Naive thymus-derived CD4-positive, alpha-beta T cell (primary cell): ENCODE results near the gene HSFX2. TPM values are rescaled to one million over a fixed set of nuclear protein-coding genes. Genes with fewer than 3 reads are reported as not detected.
A peak's percentile ranks its signal among the peaks of the same experiment; 100 is the strongest.
"Not testable (repeated sequence)": the region's sequence is repeated elsewhere in the genome, so short reads cannot be mapped to it uniquely, and the experiment has no call there.

Source experiments
- ATAC-seq: fragments of 150-1000 bp; cut with Tn5 transposase; 2 replicates; pipeline ENCODE4 v1.10.0; 2021; ENCODE audit warnings: mild to moderate bottlenecking, moderate library complexity
- CTCF ChIA-PET: fragments of 350-600 bp; sonication (Branson Sonifier 250); formaldehyde crosslinking; loops from one replicate; lab custom pipeline; 2021; ENCODE audit warnings: antibody characterized with exemption; lab: Charles Lee
- POLR2A ChIA-PET: fragments of 350-600 bp; sonication (Branson Sonifier 250); formaldehyde crosslinking; loops from one replicate; lab custom pipeline; 2021; ENCODE audit warnings: antibody characterized with exemption, inconsistent platforms; lab: Charles Lee
- DNase-seq, 9 donors: peaks; one replicate each; pipeline versions ENCODE4 v3.0.0 to v3.0.0-alpha.2; 2020 to 2022; ENCODE audit warnings: mixed read lengths in 1 of 9
- H3K27ac ChIP-seq: one replicate; pipeline ENCODE4 v1.7.0; 2013; ENCODE audit warnings: mild to moderate bottlenecking, low read depth, low read length, moderate library complexity
- H3K27me3 ChIP-seq, 2 donors: one replicate each; pipeline ENCODE4 v1.7.0; 2013; ENCODE audit warnings: low read length in 2 of 2, mild to moderate bottlenecking in 2 of 2, moderate library complexity in 2 of 2; ENCODE audit not compliant: control insufficient read depth in 2 of 2, insufficient read depth in 2 of 2
- H3K36me3 ChIP-seq, 3 experiments: 1 replicate in 2 of 3; 2 replicates in 1 of 3; pipeline ENCODE4 v1.7.0; 2013; ENCODE audit warnings: low read length in 3 of 3, mild to moderate bottlenecking in 3 of 3, moderate library complexity in 1 of 3; ENCODE audit not compliant: insufficient read depth in 3 of 3, control insufficient read depth in 2 of 3
- H3K4me1 ChIP-seq, 2 donors: one replicate each; pipeline ENCODE4 v1.7.0; 2013; ENCODE audit warnings: low read length in 2 of 2, mild to moderate bottlenecking in 2 of 2, moderate library complexity in 1 of 2; ENCODE audit not compliant: control insufficient read depth in 2 of 2, insufficient read depth in 2 of 2
- H3K4me3 ChIP-seq: 2 replicates; pipeline ENCODE4 v1.7.0; 2013; ENCODE audit warnings: mild to moderate bottlenecking, low read length
- H3K9me3 ChIP-seq, 3 experiments: 1 replicate in 2 of 3; 2 replicates in 1 of 3; pipeline ENCODE4 v1.7.0; 2013; ENCODE audit warnings: low read length in 3 of 3; ENCODE audit not compliant: control insufficient read depth in 2 of 3
- H3K27ac Mint-ChIP-seq, 9 donors: one replicate each; pipeline ENCODE4 v1.8.0; 2020 to 2022; ENCODE audit warnings: mixed read lengths in 9 of 9, mild to moderate bottlenecking in 8 of 9, moderate library complexity in 5 of 9, inconsistent platforms in 2 of 9
- H3K27me3 Mint-ChIP-seq, 5 donors: one replicate each; pipeline ENCODE4 v1.8.0; 2021 to 2022; ENCODE audit warnings: mixed read lengths in 5 of 5, mild to moderate bottlenecking in 1 of 5
- H3K36me3 Mint-ChIP-seq, 5 donors: one replicate each; pipeline ENCODE4 v1.8.0; 2020 to 2022; ENCODE audit warnings: mixed read lengths in 5 of 5, mild to moderate bottlenecking in 3 of 5, inconsistent platforms in 1 of 5
- H3K4me1 Mint-ChIP-seq, 7 donors: one replicate each; pipeline ENCODE4 v1.8.0; 2020 to 2022; ENCODE audit warnings: mixed read lengths in 7 of 7, mild to moderate bottlenecking in 3 of 7, inconsistent platforms in 1 of 7
- H3K4me3 Mint-ChIP-seq, 10 donors: one replicate each; pipeline ENCODE4 v1.8.0; 2020 to 2022; ENCODE audit warnings: mild to moderate bottlenecking in 10 of 10, mixed read lengths in 10 of 10, moderate library complexity in 6 of 10, inconsistent platforms in 2 of 10
- H3K9me3 Mint-ChIP-seq, 11 donors: one replicate each; pipeline ENCODE4 v1.8.0; 2020 to 2022; ENCODE audit warnings: mixed read lengths in 11 of 11, mild to moderate bottlenecking in 4 of 11, inconsistent platforms in 1 of 11, moderate library complexity in 1 of 11
- intact Hi-C, 2 donors: fragments of 100-400 bp; cut with micrococcal nuclease; formaldehyde crosslinking; loops; one replicate each; pipeline ENCODE4 v1.15.1; 2023
- polyA plus RNA-seq, 2 donors: library from polyadenylated mRNA; unstranded; fragments of 300-500 nt; fragmentation: Illumina TruSeq; gene quantifications; one replicate each; pipeline ENCODE4 v1.2.3, GENCODE V29; 2021
- total RNA-seq, 6 experiments: library from RNA in 5 of 6; stranded (reverse) in 5 of 6; gene quantifications; 1 replicate in 5 of 6; 2 replicates in 1 of 6; pipeline ENCODE4 v1.2.3 and lab custom pipeline; 2021 to 2026

HSFX2 gene, protein sequence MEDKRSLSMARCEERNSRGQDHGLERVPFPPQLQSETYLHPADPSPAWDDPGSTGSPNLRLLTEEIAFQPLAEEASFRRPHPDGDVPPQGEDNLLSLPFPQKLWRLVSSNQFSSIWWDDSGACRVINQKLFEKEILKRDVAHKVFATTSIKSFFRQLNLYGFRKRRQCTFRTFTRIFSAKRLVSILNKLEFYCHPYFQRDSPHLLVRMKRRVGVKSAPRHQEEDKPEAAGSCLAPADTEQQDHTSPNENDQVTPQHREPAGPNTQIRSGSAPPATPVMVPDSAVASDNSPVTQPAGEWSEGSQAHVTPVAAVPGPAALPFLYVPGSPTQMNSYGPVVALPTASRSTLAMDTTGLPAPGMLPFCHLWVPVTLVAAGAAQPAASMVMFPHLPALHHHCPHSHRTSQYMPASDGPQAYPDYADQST
- total RNA-seq (under 1 TPM in 1 of 5 experiments, not detected in 4; 0.82 TPM), polyA plus RNA-seq (not detected), total RNA-seq (lab: John Stamatoyannopoulos, UW) (not detected)

DNA sequence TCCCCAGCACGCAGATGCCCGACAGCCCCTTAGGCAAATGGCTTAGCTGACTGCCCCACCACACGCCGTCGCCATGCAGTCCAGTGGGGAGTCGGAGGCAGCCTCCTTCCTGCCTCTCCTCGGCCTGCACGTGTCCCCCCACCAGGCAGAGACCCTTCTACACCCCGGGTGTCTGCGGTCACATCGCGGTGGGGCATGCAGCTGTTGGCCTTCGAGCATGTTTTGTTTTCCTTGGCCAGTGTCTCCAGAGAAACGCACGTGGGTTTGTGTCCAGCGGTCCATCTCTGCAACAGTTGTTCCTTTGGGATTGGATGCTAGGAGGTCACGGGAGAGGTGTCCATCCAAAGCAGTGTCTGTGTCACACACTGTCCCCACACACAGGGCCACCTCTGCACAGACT, at the start of gene HSFX2:
Gene HSFX2 (minus strand): TSS at position 101 of the 400 bp plus-strand sequence. CDS start 614 bp downstream, outside the sequence.
- H3K4me1 ChIP-seq, DNase-seq, H3K9me3 Mint-ChIP-seq, ATAC-seq, CTCF ChIA-PET, intact Hi-C loops, H3K27ac ChIP-seq, POLR2A ChIA-PET, H3K4me3 ChIP-seq, H3K27me3 Mint-ChIP-seq, H3K4me3 Mint-ChIP-seq, H3K9me3 ChIP-seq, H3K36me3 ChIP-seq, H3K36me3 Mint-ChIP-seq, H3K27ac Mint-ChIP-seq, H3K27me3 ChIP-seq, H3K4me1 Mint-ChIP-seq: not testable (repeated sequence)

DNA sequence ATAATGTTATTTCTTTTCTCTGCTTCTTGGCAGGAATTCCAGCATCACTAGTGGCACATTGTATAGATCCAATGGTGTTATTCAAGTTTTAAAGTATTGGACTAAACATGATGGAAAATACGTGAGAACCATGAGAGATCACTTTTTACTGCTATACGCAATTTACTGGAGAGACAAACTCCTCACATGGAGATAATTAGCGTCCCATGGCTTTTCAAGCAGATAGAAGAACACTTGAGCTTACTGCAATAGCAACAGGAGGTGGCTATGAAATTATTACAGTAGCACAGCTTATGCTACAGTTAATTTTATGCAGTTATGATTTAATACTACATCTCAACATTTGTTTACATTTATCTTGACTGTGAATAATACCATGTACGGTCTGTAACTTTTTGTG, 48.4 kb upstream of the HSFX2 start:
- no peak overlapping the region for H3K4me3 ChIP-seq
- ChIA-PET POLR2A (no interaction called here), CTCF (no interaction called here)

GRCh38 chrX:149641835-149642234, 46.7 kb upstream of the HSFX2 start:
- ATAC-seq = no peak
- Mint-ChIP-seq H3K4me3 (peak overlapping the region in 1 of 10 donors; percentile 0), H3K4me1 (peaks cover 0 to 12% (median 5%) of the 10 kb centered on the region in 7 donors), H3K27me3 (peaks cover 0 to 9% (median 3%) of the 10 kb centered on the region in 5 donors), H3K9me3 (peaks cover 0 to 2% (median 0%) of the 10 kb centered on the region in 11 donors), H3K27ac (peak overlapping the region in 1 of 9 donors; percentile 6), H3K36me3 (no peaks in the 10 kb centered on the region)
- ChIA-PET POLR2A (interaction anchor here (0.7 kb wide), 1 partner anchor 18 kb away, joined by 3 read pairs; no protein-coding TSS in a partner anchor), CTCF (no interaction called here)
- no peaks in the 10 kb centered on the region for H3K36me3 ChIP-seq
- no peaks in the 10 kb centered on the region for H3K27me3 ChIP-seq
- H3K9me3 ChIP-seq = no peaks in the 10 kb centered on the region
- H3K27ac ChIP-seq = no peak overlapping the region
- DNase-seq = no peak
- H3K4me1 ChIP-seq = no peaks in the 10 kb centered on the region
- intact Hi-C loops = no loop called here
- H3K4me3 ChIP-seq = no peak overlapping the region

More for the DNA sequence above, 48.4 kb upstream of the HSFX2 start:
- H3K4me1 Mint-ChIP-seq = peaks cover 0 to 12% (median 5%) of the 10 kb centered on the region in 7 donors
- H3K27ac Mint-ChIP-seq = no peak overlapping the region
- H3K27me3 Mint-ChIP-seq = peaks cover 0 to 7% (median 3%) of the 10 kb centered on the region in 5 donors
- ATAC-seq (no peak), DNase-seq (no peak)
- H3K27ac ChIP-seq = no peak overlapping the region
- no peaks in the 10 kb centered on the region for H3K36me3 Mint-ChIP-seq
- H3K4me3 Mint-ChIP-seq = no peak overlapping the region
- no peaks in the 10 kb centered on the region for H3K4me1 ChIP-seq
- no peaks in the 10 kb centered on the region for H3K36me3 ChIP-seq
- H3K27me3 ChIP-seq = no peaks in the 10 kb centered on the region
- intact Hi-C loops = no loop called here
- no peaks in the 10 kb centered on the region for H3K9me3 ChIP-seq
- peaks cover 0 to 2% (median 0%) of the 10 kb centered on the region in 11 donors for H3K9me3 Mint-ChIP-seq

- DNase-seq (no peak), ATAC-seq (no peak)
- Mint-ChIP-seq H3K27ac (no peak overlapping the region), H3K27me3 (peaks cover 0 to 9% (median 3%) of the 10 kb centered on the region in 5 donors), H3K36me3 (no peaks in the 10 kb centered on the region), H3K9me3 (peaks cover 0 to 2% (median 0%) of the 10 kb centered on the region in 11 donors), H3K4me1 (peaks cover 0 to 12% (median 5%) of the 10 kb centered on the region in 7 donors), H3K4me3 (peak overlapping the region in 1 of 10 donors; percentile 0)
- Histone ChIP-seq H3K4me1 (no peaks in the 10 kb centered on the region), H3K4me3 (no peak overlapping the region), H3K36me3 (no peaks in the 10 kb centered on the region), H3K9me3 (no peaks in the 10 kb centered on the region), H3K27ac (no peak overlapping the region), H3K27me3 (no peaks in the 10 kb centered on the region)
- POLR2A ChIA-PET = interaction anchor here (0.7 kb wide), 1 partner anchor 17 kb away, joined by 3 read pairs; no protein-coding TSS in a partner anchor
- intact Hi-C loops = no loop called here
- CTCF ChIA-PET = no interaction called here
Measured at GRCh38 chrX:149641432-149641831, 46.3 kb upstream of the HSFX2 start.

DNA sequence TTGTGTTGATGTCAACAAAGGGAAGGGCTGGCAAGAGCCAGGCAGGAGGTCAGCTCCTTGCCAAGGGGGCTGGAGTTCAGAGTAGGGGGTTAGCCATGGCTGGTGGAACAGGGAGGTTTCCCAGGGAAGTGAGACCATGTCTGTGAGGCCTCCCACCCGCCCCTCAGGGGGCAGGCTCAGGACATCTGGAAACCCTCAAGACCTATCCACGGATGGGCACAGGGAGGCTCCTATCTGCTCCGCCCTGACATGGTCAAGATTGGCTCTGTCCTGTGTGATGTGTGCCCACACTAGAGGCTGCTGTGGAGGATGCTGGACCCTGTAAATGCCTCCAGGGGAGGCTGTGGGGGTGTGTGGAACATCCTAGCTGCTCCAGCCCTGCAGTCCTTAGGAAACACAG, 44.5 kb upstream of the HSFX2 start:
- Mint-ChIP-seq H3K36me3 (no peaks in the 10 kb centered on the region), H3K4me1 (peaks cover 0 to 12% (median 5%) of the 10 kb centered on the region in 7 donors), H3K27me3 (peaks cover 0 to 5% (median 0%) of the 10 kb centered on the region in 5 donors), H3K9me3 (peaks cover 0 to 2% (median 0%) of the 10 kb centered on the region in 11 donors), H3K4me3 (no peak overlapping the region), H3K27ac (no peak overlapping the region)
- intact Hi-C loops = loop anchor here in 1 of 2 donors (10.0 kb wide), 6 partner anchors 95 to 1725 kb away; partner anchors contain the start of genes EOLA1, EOLA2, FMR1 and HSFX3
- CTCF ChIA-PET = no interaction called here
- H3K36me3 ChIP-seq = no peaks in the 10 kb centered on the region
- H3K4me1 ChIP-seq = no peaks in the 10 kb centered on the region
- DNase-seq (no peak), ATAC-seq (no peak)
- POLR2A ChIA-PET = no interaction called here
- H3K9me3 ChIP-seq = no peaks in the 10 kb centered on the region
- H3K27ac ChIP-seq = no peak overlapping the region
- no peak overlapping the region for H3K4me3 ChIP-seq
- H3K27me3 ChIP-seq = no peaks in the 10 kb centered on the region

GRCh38 chrX:149638860-149639259, 43.7 kb upstream of the HSFX2 start:
- H3K9me3 ChIP-seq = no peaks in the 10 kb centered on the region
- ChIA-PET CTCF (no interaction called here), POLR2A (no interaction called here)
- no peaks in the 10 kb centered on the region for H3K27me3 ChIP-seq
- no peaks in the 10 kb centered on the region for H3K36me3 ChIP-seq
- Mint-ChIP-seq H3K27me3 (peaks cover 0 to 7% (median 0%) of the 10 kb centered on the region in 5 donors), H3K4me1 (peaks cover 0 to 12% (median 5%) of the 10 kb centered on the region in 7 donors), H3K36me3 (no peaks in the 10 kb centered on the region), H3K27ac (no peak overlapping the region), H3K4me3 (no peak overlapping the region), H3K9me3 (peaks cover 0 to 2% (median 0%) of the 10 kb centered on the region in 11 donors)
- DNase-seq (no peak), ATAC-seq (no peak)
- intact Hi-C loops = loop anchor here in 1 of 2 donors (10.0 kb wide), 6 partner anchors 94 to 1724 kb away; partner anchors contain the start of genes EOLA1, EOLA2, FMR1 and HSFX3
- no peaks in the 10 kb centered on the region for H3K4me1 ChIP-seq
- no peak overlapping the region for H3K27ac ChIP-seq
- no peak overlapping the region for H3K4me3 ChIP-seq
